Astrocyte of the spinal cord (primary cell): Measurements from ENCODE around the gene MEGF11.

Experiments used
- DNase-seq: peaks from one replicate; pipeline ENCODE4 v3.0.0; 2011; ENCODE audit warnings: low read depth, low spot score
- H3K4me3 ChIP-seq: 2 replicates; pipeline ENCODE4 v1.5.1; 2011; ENCODE audit warnings: low read depth, mild to moderate bottlenecking, low read length, moderate library complexity
- in situ Hi-C: cut with HindIII; loops from 2 replicates; pipeline ENCODE4 v1.10.0; 2017; ENCODE audit warnings: low sequenced_read_pairs
- TF ChIP-seq, protein P1 (sequence below): IDR thresholded peaks from 2 replicates; pipeline ENCODE4 v1.5.1; 2012; ENCODE audit warnings: low read depth, mild to moderate bottlenecking, low read length, inconsistent platforms

MEGF11 gene

DNA sequence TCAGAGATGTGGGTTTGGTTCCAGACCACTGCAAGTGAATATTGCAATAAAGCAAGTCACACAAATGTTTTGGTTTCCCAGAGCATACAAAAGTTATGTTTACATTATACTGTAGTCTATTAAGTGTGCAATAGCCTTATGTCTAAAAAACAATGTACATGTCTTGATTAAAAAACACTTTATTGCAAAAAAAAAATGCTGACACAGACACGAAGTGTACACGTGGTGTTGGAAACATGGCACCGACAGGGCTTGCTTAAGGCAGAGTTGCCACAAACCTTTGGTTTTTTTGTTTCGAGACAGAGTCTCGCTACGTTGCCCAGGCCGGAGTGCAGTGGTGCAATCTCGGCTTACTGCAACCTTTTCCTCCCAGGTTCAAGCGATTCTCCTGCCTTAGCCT is 334.2 kb downstream of the MEGF11 start:
- in situ Hi-C loops: no loop called here
- TF ChIP-seq, protein P1, sequence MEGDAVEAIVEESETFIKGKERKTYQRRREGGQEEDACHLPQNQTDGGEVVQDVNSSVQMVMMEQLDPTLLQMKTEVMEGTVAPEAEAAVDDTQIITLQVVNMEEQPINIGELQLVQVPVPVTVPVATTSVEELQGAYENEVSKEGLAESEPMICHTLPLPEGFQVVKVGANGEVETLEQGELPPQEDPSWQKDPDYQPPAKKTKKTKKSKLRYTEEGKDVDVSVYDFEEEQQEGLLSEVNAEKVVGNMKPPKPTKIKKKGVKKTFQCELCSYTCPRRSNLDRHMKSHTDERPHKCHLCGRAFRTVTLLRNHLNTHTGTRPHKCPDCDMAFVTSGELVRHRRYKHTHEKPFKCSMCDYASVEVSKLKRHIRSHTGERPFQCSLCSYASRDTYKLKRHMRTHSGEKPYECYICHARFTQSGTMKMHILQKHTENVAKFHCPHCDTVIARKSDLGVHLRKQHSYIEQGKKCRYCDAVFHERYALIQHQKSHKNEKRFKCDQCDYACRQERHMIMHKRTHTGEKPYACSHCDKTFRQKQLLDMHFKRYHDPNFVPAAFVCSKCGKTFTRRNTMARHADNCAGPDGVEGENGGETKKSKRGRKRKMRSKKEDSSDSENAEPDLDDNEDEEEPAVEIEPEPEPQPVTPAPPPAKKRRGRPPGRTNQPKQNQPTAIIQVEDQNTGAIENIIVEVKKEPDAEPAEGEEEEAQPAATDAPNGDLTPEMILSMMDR: no peak
- no peak overlapping the region for H3K4me3 ChIP-seq
- no peak for DNase-seq

DNA sequence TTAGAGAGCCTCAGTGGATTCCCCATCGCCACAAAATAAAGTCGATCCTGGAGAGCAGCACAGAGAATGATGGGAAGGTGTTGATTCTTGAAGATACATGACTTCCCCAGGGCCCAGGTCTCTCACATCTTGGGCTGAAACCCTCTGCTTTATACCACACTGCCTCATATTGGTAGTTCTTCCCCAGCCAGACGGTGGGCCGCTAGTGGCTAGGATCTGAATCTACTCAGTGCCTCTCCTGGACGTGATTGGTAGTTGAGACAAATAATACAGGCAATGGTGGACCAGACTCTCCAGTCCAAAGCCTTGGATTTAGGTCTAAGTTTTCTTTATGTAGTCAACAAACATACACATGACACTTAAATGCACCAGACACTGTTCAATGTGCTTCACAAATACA is 334.6 kb downstream of the MEGF11 start:
- in situ Hi-C loops: no loop called here
- TF ChIP-seq, protein P1: no peak
- no peak overlapping the region for H3K4me3 ChIP-seq
- DNase-seq: no peak

DNA sequence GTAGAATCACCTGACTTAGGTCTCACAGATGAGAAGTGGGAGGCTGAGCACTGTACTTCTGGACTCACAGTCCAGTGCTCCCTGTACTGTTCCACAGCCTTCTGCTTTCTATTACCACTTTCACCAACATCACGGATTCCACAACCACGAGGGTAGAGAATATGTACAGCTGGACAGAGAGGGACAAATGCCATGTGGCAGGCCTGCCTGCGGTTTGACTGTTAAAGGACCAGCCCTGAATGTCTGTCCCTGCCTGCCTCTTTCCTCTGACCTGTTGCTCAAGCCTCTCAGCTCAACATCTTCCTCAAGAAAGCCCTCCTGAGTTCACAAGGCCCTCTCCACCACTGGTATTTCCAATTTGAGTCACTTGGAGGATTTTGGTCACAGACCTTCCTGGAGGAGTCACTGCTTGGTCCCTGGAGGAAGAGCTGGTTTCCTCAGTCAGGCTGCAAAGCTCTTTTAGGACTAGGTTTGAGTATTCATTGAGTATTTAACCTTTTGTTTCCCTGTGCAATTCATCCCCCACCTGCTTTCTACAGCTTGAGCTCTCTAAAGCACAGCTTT is 335.1 kb downstream of the MEGF11 start:
- TF ChIP-seq, protein P1: no peak
- no peak overlapping the region for H3K4me3 ChIP-seq
- in situ Hi-C loops: no loop called here
- DNase-seq: no peak

DNA sequence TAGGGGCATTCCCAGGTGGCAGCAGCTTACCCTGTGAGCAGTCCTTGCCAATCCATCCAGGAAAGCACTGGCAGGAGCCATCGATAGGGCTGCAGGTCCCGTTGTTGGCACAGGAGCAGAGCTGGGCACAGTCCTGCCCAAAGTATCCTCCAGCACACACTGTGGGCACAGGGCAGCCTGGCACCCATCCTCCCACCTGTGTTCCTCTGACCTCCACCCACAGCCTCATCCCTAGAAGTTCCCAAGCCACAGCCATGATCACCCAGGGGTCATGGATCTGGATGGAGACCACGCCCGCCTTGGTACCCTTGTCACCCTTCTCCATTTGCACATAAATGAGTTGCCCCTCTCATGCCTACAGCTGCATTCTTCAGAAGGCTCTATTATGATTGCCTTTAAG is 335.6 kb downstream of the MEGF11 start:
- TF ChIP-seq, protein P1: no peak
- in situ Hi-C loops: no loop called here
- DNase-seq: no peak
- no peak overlapping the region for H3K4me3 ChIP-seq

DNA sequence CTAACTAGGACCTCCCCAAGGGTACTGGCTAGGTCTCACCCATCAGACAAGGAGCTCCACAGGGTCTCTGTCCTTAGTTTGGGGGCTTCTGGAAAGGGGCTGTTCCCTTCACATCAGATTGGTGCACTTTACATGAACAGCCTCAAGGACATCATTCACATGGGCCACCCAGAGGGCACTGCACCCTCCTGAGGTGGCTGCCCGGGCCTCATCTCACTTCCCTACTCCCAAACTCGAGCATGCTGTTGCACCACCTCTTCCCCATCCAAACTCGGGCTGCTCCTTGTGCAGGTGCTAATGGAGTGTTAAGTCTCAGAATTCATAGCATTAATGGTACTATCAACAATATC is 336.2 kb downstream of the MEGF11 start:
- H3K4me3 ChIP-seq: no peak overlapping the region
- no peak for DNase-seq
- TF ChIP-seq, protein P1: no peak
- in situ Hi-C loops: no loop called here

DNA sequence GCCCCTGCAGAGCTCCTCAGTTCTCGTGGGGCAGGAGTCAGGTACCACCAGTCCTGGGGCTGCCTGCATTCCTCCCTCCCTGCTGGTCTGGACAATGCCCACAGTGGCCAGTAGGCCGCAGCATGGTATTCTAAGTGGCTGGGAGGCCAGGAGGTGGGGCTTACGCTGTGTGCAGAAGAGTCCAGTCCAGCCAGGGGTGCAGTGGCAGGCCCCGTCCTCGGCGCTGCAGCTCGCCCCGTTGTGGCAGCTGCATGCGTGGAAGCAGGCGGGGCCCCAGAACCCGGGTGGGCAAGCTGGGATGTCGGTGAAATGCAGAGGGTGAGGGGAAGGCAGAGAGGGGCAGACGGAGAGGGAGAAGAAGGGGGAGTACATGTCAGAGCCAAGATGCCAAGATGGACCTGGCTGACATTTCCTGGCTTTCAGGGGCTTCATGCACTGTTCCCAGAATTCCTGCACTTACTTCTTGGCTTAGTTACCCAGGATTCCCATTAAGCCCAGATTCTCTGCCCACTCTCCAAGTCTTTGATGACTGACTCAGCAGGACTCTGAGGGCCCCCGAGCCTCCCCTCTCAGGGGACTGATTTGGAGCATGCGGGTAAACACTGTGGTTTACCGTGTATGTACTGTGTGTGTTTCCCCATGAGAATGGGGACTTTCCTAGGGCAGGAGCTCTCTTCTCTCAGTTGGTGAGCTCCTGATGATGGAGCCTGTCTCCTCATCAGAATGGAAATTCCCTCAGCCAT is 336.7 kb downstream of the MEGF11 start:
- peak; percentile 65 for DNase-seq
- in situ Hi-C loops: no loop called here
- TF ChIP-seq, protein P1: peak; percentile 82
- H3K4me3 ChIP-seq: no peak overlapping the region
